Measurements from ENCODE around the gene TMEFF2. TPM values are rescaled to one million over a fixed set of nuclear protein-coding genes. Genes with fewer than 3 reads are reported as not detected.

TMEFF2 gene
- polyA plus RNA-seq, 1 of the 3 experiments (the other 2 are of a cell fraction) = 5.4 TPM

DNA sequence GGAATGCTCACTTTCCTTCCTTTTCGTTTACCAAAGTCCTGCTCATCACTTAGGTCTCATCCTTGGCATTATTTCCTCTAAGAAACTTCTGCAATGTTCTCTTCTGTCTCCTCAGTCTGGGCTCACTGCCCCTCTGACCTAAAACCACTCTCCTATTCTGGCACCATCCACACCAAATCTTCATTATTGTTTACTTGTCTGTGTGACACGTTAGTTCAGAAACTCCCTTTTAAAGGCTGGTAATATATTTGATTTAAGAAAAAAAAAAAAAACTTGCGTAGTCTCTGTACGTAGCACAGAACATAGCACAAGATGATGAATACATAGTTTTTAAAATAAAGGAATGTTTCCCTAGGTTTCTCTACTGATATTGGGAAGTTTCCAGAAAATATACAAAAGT is 229.0 kb downstream of the TMEFF2 start:
- POLR2A ChIA-PET = no interaction called here

More for the DNA sequence above, 229.0 kb downstream of the TMEFF2 start:
- CTCF ChIA-PET = interaction anchor here (0.7 kb wide), 1 partner anchor 599 kb away, joined by 4 read pairs; no protein-coding TSS in a partner anchor
- no peak for DNase-seq
- no peaks in the 10 kb centered on the region for H4K20me1 ChIP-seq (ENCODE audit: insufficient read depth)
- no peak overlapping the region for H3K27ac ChIP-seq (ENCODE audit: low read depth in 2 of 2, low read length in 1 of 2)
- H3K27me3 ChIP-seq (ENCODE audit: insufficient read depth) = no peaks in the 10 kb centered on the region
- H2AFZ ChIP-seq (ENCODE audit: low read depth) = no peak overlapping the region
- no peak overlapping the region for H3K4me2 ChIP-seq
- 88% methylated on average over 4 of the region's 4 CpGs for WGBS (ENCODE audit: low lambda C conversion rate)
- no peak overlapping the region for H3K4me3 ChIP-seq (ENCODE audit: low read depth in 2 of 2, low read length in 1 of 2)
- no peaks in the 10 kb centered on the region for H3K4me1 ChIP-seq (ENCODE audit: control insufficient read depth in 1 of 2, insufficient read depth in 2 of 2, low read depth in 1 of 2, low read length in 1 of 2)
- no peaks in the 10 kb centered on the region for H3F3A ChIP-seq (replicated peaks; ENCODE audit: insufficient read depth)
- no peaks in the 10 kb centered on the region for H3K79me2 ChIP-seq (ENCODE audit: insufficient read depth)
- H3K9me2 ChIP-seq = no peaks in the 10 kb centered on the region
- H3K9me3 ChIP-seq = no peaks in the 10 kb centered on the region
- no peaks in the 10 kb centered on the region for H3K36me3 ChIP-seq (replicated peaks in 1 of 2; ENCODE audit: control insufficient read depth in 1 of 2, insufficient read depth in 2 of 2, low read length in 1 of 2)
- TF ChIP-seq FOXM1 (IDR thresholded peaks at IDR 0.05; ENCODE audit: low read depth) (no peak), FOSL2 (IDR thresholded peaks at IDR 0.05; ENCODE audit: borderline replicate concordance, low read depth) (no peak), RFX5 (IDR thresholded peaks at IDR 0.05; ENCODE audit: low read length) (no peak), POLR2AphosphoS5 (IDR thresholded peaks at IDR 0.05; ENCODE audit: low read depth, low read length) (no peak)
- TF ChIP-seq, protein P1, sequence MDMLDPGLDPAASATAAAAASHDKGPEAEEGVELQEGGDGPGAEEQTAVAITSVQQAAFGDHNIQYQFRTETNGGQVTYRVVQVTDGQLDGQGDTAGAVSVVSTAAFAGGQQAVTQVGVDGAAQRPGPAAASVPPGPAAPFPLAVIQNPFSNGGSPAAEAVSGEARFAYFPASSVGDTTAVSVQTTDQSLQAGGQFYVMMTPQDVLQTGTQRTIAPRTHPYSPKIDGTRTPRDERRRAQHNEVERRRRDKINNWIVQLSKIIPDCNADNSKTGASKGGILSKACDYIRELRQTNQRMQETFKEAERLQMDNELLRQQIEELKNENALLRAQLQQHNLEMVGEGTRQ (IDR thresholded peaks at IDR 0.05; ENCODE audit: borderline replicate concordance, low read depth, low read length) = no peak
- TF ChIP-seq, protein P2, sequence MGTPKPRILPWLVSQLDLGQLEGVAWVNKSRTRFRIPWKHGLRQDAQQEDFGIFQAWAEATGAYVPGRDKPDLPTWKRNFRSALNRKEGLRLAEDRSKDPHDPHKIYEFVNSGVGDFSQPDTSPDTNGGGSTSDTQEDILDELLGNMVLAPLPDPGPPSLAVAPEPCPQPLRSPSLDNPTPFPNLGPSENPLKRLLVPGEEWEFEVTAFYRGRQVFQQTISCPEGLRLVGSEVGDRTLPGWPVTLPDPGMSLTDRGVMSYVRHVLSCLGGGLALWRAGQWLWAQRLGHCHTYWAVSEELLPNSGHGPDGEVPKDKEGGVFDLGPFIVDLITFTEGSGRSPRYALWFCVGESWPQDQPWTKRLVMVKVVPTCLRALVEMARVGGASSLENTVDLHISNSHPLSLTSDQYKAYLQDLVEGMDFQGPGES (IDR thresholded peaks at IDR 0.05; ENCODE audit: low read depth, low read length) = no peak
- TF ChIP-seq, protein P3, sequence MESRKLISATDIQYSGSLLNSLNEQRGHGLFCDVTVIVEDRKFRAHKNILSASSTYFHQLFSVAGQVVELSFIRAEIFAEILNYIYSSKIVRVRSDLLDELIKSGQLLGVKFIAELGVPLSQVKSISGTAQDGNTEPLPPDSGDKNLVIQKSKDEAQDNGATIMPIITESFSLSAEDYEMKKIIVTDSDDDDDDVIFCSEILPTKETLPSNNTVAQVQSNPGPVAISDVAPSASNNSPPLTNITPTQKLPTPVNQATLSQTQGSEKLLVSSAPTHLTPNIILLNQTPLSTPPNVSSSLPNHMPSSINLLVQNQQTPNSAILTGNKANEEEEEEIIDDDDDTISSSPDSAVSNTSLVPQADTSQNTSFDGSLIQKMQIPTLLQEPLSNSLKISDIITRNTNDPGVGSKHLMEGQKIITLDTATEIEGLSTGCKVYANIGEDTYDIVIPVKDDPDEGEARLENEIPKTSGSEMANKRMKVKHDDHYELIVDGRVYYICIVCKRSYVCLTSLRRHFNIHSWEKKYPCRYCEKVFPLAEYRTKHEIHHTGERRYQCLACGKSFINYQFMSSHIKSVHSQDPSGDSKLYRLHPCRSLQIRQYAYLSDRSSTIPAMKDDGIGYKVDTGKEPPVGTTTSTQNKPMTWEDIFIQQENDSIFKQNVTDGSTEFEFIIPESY (IDR thresholded peaks at IDR 0.05; ENCODE audit: borderline replicate concordance, low read depth) = no peak
- TF ChIP-seq, protein P4, sequence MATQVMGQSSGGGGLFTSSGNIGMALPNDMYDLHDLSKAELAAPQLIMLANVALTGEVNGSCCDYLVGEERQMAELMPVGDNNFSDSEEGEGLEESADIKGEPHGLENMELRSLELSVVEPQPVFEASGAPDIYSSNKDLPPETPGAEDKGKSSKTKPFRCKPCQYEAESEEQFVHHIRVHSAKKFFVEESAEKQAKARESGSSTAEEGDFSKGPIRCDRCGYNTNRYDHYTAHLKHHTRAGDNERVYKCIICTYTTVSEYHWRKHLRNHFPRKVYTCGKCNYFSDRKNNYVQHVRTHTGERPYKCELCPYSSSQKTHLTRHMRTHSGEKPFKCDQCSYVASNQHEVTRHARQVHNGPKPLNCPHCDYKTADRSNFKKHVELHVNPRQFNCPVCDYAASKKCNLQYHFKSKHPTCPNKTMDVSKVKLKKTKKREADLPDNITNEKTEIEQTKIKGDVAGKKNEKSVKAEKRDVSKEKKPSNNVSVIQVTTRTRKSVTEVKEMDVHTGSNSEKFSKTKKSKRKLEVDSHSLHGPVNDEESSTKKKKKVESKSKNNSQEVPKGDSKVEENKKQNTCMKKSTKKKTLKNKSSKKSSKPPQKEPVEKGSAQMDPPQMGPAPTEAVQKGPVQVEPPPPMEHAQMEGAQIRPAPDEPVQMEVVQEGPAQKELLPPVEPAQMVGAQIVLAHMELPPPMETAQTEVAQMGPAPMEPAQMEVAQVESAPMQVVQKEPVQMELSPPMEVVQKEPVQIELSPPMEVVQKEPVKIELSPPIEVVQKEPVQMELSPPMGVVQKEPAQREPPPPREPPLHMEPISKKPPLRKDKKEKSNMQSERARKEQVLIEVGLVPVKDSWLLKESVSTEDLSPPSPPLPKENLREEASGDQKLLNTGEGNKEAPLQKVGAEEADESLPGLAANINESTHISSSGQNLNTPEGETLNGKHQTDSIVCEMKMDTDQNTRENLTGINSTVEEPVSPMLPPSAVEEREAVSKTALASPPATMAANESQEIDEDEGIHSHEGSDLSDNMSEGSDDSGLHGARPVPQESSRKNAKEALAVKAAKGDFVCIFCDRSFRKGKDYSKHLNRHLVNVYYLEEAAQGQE (IDR thresholded peaks at IDR 0.05; ENCODE audit: low read depth, low read length) = no peak
- no peak overlapping the region for H3K9ac ChIP-seq
